ENCODE results near the gene ZNHIT2. TPM values are rescaled to one million over a fixed set of nuclear protein-coding genes. Genes with fewer than 3 reads are reported as not detected.

ZNHIT2 gene
- total RNA-seq, 1 donor from 2014 or later: 8.1 TPM

- H3K4me3 ChIP-seq (ENCODE audit: insufficient read depth, low read depth, low read length): no peak overlapping the region
- H3K27me3 Mint-ChIP-seq (ENCODE audit: low read depth, unreplicated experiment): peaks cover 3% of the 10 kb centered on the region
- H4K20me1 ChIP-seq (ENCODE audit: insufficient read depth, low read length): no peaks in the 10 kb centered on the region
- no peak for DNase-seq (ENCODE audit: low read depth)
- H3K27ac Mint-ChIP-seq (ENCODE audit: unreplicated experiment): no peak overlapping the region
- no peak for TF ChIP-seq CTCF (IDR thresholded peaks at IDR 0.05; ENCODE audit: insufficient read depth, low read depth, low read length)
- no peak for TF ChIP-seq EZH2 (IDR thresholded peaks at IDR 0.05; ENCODE audit: insufficient read depth, low read length)
- H3K27me3 ChIP-seq (ENCODE audit: insufficient read depth, low read length): no peaks in the 10 kb centered on the region
- H3K9ac ChIP-seq (ENCODE audit: low read length): no peak overlapping the region
- no peak overlapping the region for H3K27ac ChIP-seq (ENCODE audit: low read depth, low read length)
- FAIRE-seq: no peak
- no peaks in the 10 kb centered on the region for H3K4me1 ChIP-seq (ENCODE audit: insufficient read depth, low read length)
- H3K4me1 Mint-ChIP-seq (ENCODE audit: low read depth, unreplicated experiment): no peaks in the 10 kb centered on the region
- H3K9me3 Mint-ChIP-seq (ENCODE audit: unreplicated experiment): no peaks in the 10 kb centered on the region
- H3K79me2 ChIP-seq (ENCODE audit: insufficient read depth, low read length): no peaks in the 10 kb centered on the region
- peak overlapping the region; percentile 38 for H3K4me2 ChIP-seq (ENCODE audit: low read length)
- no peaks in the 10 kb centered on the region for H3K9me3 ChIP-seq (ENCODE audit: insufficient read depth, low read depth, low read length)
- no peak overlapping the region for H3K4me3 Mint-ChIP-seq (ENCODE audit: unreplicated experiment)
- H3K36me3 Mint-ChIP-seq (ENCODE audit: low read depth, unreplicated experiment): no peaks in the 10 kb centered on the region
- H3K36me3 ChIP-seq (ENCODE audit: insufficient read depth, low read length): no peaks in the 10 kb centered on the region
- H2AFZ ChIP-seq (ENCODE audit: low read depth, low read length): peak overlapping the region; percentile 43
Measured at GRCh38 chr11:65165410-65166317, 48.2 kb upstream of the ZNHIT2 start.

GRCh38 chr11:65163684-65164083, 46.2 kb upstream of the ZNHIT2 start:
- no peaks in the 10 kb centered on the region for H3K4me1 ChIP-seq (ENCODE audit: insufficient read depth, low read length)
- FAIRE-seq: no peak
- no peak for TF ChIP-seq CTCF (IDR thresholded peaks at IDR 0.05; ENCODE audit: insufficient read depth, low read depth, low read length)
- no peak for TF ChIP-seq EZH2 (IDR thresholded peaks at IDR 0.05; ENCODE audit: insufficient read depth, low read length)

GRCh38 chr11:65160643-65161042, 43.1 kb upstream of the ZNHIT2 start:
- H3K36me3 Mint-ChIP-seq (ENCODE audit: low read depth, unreplicated experiment): no peaks in the 10 kb centered on the region
- no peak overlapping the region for H3K27ac ChIP-seq (ENCODE audit: low read depth, low read length)
- H3K4me3 Mint-ChIP-seq (ENCODE audit: unreplicated experiment): no peak overlapping the region
- DNase-seq (ENCODE audit: low read depth): no peak
- no peak overlapping the region for H3K4me3 ChIP-seq (ENCODE audit: insufficient read depth, low read depth, low read length)
- TF ChIP-seq CTCF (IDR thresholded peaks at IDR 0.05; ENCODE audit: insufficient read depth, low read depth, low read length) (no peak), EZH2 (IDR thresholded peaks at IDR 0.05; ENCODE audit: insufficient read depth, low read length) (no peak)
- H3K27me3 ChIP-seq (ENCODE audit: insufficient read depth, low read length): no peaks in the 10 kb centered on the region
- H3K9me3 ChIP-seq (ENCODE audit: insufficient read depth, low read depth, low read length): no peaks in the 10 kb centered on the region
- H3K4me1 ChIP-seq (ENCODE audit: insufficient read depth, low read length): no peaks in the 10 kb centered on the region
- no peak overlapping the region for H3K27ac Mint-ChIP-seq (ENCODE audit: unreplicated experiment)
- FAIRE-seq: no peak
- H4K20me1 ChIP-seq (ENCODE audit: insufficient read depth, low read length): no peaks in the 10 kb centered on the region
- no peak overlapping the region for H3K4me2 ChIP-seq (ENCODE audit: low read length)
- H3K79me2 ChIP-seq (ENCODE audit: insufficient read depth, low read length): no peaks in the 10 kb centered on the region
- H3K9me3 Mint-ChIP-seq (ENCODE audit: unreplicated experiment): no peaks in the 10 kb centered on the region
- H3K36me3 ChIP-seq (ENCODE audit: insufficient read depth, low read length): no peaks in the 10 kb centered on the region
- no peaks in the 10 kb centered on the region for H3K4me1 Mint-ChIP-seq (ENCODE audit: low read depth, unreplicated experiment)
- H2AFZ ChIP-seq (ENCODE audit: low read depth, low read length): no peak overlapping the region
- peaks cover 16% of the 10 kb centered on the region for H3K27me3 Mint-ChIP-seq (ENCODE audit: low read depth, unreplicated experiment)
- H3K9ac ChIP-seq (ENCODE audit: low read length): no peak overlapping the region

More at GRCh38 chr11:65163684-65164083, 46.2 kb upstream of the ZNHIT2 start:
- H3K79me2 ChIP-seq (ENCODE audit: insufficient read depth, low read length): no peaks in the 10 kb centered on the region
- no peak overlapping the region for H3K4me3 ChIP-seq (ENCODE audit: insufficient read depth, low read depth, low read length)
- no peak overlapping the region for H3K9ac ChIP-seq (ENCODE audit: low read length)
- no peak overlapping the region for H3K4me2 ChIP-seq (ENCODE audit: low read length)
- H4K20me1 ChIP-seq (ENCODE audit: insufficient read depth, low read length): no peaks in the 10 kb centered on the region
- no peaks in the 10 kb centered on the region for H3K4me1 Mint-ChIP-seq (ENCODE audit: low read depth, unreplicated experiment)
- no peaks in the 10 kb centered on the region for H3K9me3 ChIP-seq (ENCODE audit: insufficient read depth, low read depth, low read length)
- no peak overlapping the region for H3K27ac Mint-ChIP-seq (ENCODE audit: unreplicated experiment)
- no peak for DNase-seq (ENCODE audit: low read depth)
- H3K4me3 Mint-ChIP-seq (ENCODE audit: unreplicated experiment): no peak overlapping the region
- no peaks in the 10 kb centered on the region for H3K9me3 Mint-ChIP-seq (ENCODE audit: unreplicated experiment)
- no peak overlapping the region for H2AFZ ChIP-seq (ENCODE audit: low read depth, low read length)
- no peak overlapping the region for H3K27ac ChIP-seq (ENCODE audit: low read depth, low read length)
- H3K27me3 ChIP-seq (ENCODE audit: insufficient read depth, low read length): no peaks in the 10 kb centered on the region
- H3K36me3 ChIP-seq (ENCODE audit: insufficient read depth, low read length): no peaks in the 10 kb centered on the region
- peaks cover 12% of the 10 kb centered on the region for H3K27me3 Mint-ChIP-seq (ENCODE audit: low read depth, unreplicated experiment)
- no peaks in the 10 kb centered on the region for H3K36me3 Mint-ChIP-seq (ENCODE audit: low read depth, unreplicated experiment)

Data from astrocyte (in vitro differentiated cells and primary cell).